GM23338 (cell line): ENCODE results near the gene DLL1. TPM values are rescaled to one million over a fixed set of nuclear protein-coding genes. Genes with fewer than 3 reads are reported as not detected.

Experiments used
- ATAC-seq: fragments of 200-7000 bp; cut with Tn5 transposase; 3 replicates; pipeline ENCODE4 v1.9.1; 2020
- DNase-seq: peaks from one replicate; pipeline ENCODE4 v3.0.0-alpha.2; 2015; ENCODE audit warnings: low spot score
- H2AFZ ChIP-seq: fragments of 200-600 bp; sonication (generic); 2 replicates; pipeline ENCODE4 v1.8.0; 2016; ENCODE audit warnings: antibody characterized with exemption, mild to moderate bottlenecking, moderate library complexity
- H3F3A ChIP-seq: fragments of 200-600 bp; sonication (generic); replicated peaks from 2 replicates; pipeline ENCODE4 v1.8.0; 2017; ENCODE audit warnings: antibody characterized with exemption, mixed run types, low read depth
- H3K27ac ChIP-seq: fragments of 200-600 bp; sonication (generic); 2 replicates; pipeline ENCODE4 v1.6.1; 2016; ENCODE audit warnings: low read depth
- H3K27me3 ChIP-seq: fragments of 200-600 bp; sonication (generic); 2 replicates; pipeline ENCODE4 v1.8.0; 2016; ENCODE audit warnings: mild to moderate bottlenecking, mixed run types, moderate library complexity; ENCODE audit not compliant: insufficient read depth
- H3K36me3 ChIP-seq: fragments of 200-600 bp; sonication (generic); 2 replicates; pipeline ENCODE4 v1.8.0; 2016; ENCODE audit warnings: mild to moderate bottlenecking; ENCODE audit not compliant: insufficient read depth
- H3K4me1 ChIP-seq: fragments of 200-600 bp; sonication (generic); 2 replicates; pipeline ENCODE4 v1.8.0; 2016; ENCODE audit warnings: mild to moderate bottlenecking, moderate library complexity; ENCODE audit not compliant: insufficient read depth
- H3K4me2 ChIP-seq: fragments of 200-600 bp; sonication (generic); 2 replicates; pipeline ENCODE4 v1.7.1; 2017; ENCODE audit warnings: mixed run types
- H3K4me3 ChIP-seq: fragments of 200-600 bp; sonication (generic); 2 replicates; pipeline ENCODE4 v1.6.1; 2016; ENCODE audit warnings: mixed run types
- H3K79me2 ChIP-seq: fragments of 200-600 bp; sonication (generic); replicated peaks from 2 replicates; pipeline ENCODE4 v1.8.0; 2017; ENCODE audit warnings: mild to moderate bottlenecking; ENCODE audit not compliant: insufficient read depth
- H3K9me2 ChIP-seq: fragments of 200-600 bp; sonication (generic); 2 replicates; pipeline ENCODE4 v1.8.0; 2017; ENCODE audit not compliant: insufficient read depth
- H4K20me1 ChIP-seq: fragments of 200-600 bp; sonication (generic); replicated peaks from 2 replicates; pipeline ENCODE4 v1.8.0; 2017; ENCODE audit warnings: mild to moderate bottlenecking; ENCODE audit not compliant: insufficient read depth
- H3K27ac Mint-ChIP-seq: 2 replicates; pipeline ENCODE4 v1.8.0; 2020; ENCODE audit warnings: inconsistent platforms, mild to moderate bottlenecking, moderate library complexity, mixed read lengths
- H3K27me3 Mint-ChIP-seq: 3 replicates; pipeline ENCODE4 v1.8.0; 2022; ENCODE audit warnings: low read depth, mild to moderate bottlenecking, moderate library complexity, mixed read lengths, inconsistent platforms; ENCODE audit not compliant: insufficient read depth, poor library complexity
- H3K36me3 Mint-ChIP-seq: 3 replicates; pipeline ENCODE4 v1.8.0; 2021; ENCODE audit warnings: low read depth, mild to moderate bottlenecking, inconsistent platforms, moderate library complexity, mixed read lengths
- H3K4me1 Mint-ChIP-seq: 3 replicates; pipeline ENCODE4 v1.8.0; 2020; ENCODE audit warnings: mild to moderate bottlenecking, inconsistent platforms, mixed read lengths
- H3K4me3 Mint-ChIP-seq: 3 replicates; pipeline ENCODE4 v1.8.0; 2021; ENCODE audit warnings: moderate library complexity, mild to moderate bottlenecking, inconsistent platforms, mixed read lengths
- H3K9me3 Mint-ChIP-seq: 3 replicates; pipeline ENCODE4 v1.8.0; 2020; ENCODE audit warnings: moderate library complexity, mild to moderate bottlenecking, inconsistent platforms, mixed read lengths
- CREB1 ChIP-seq: fragments of 250-450 bp; sonication (Bioruptor Pico); IDR thresholded peaks from 2 replicates; pipeline ENCODE4 v1.5.0; 2020; ENCODE audit warnings: low read depth, mild to moderate bottlenecking, moderate library complexity
- EZH2phosphoT487 ChIP-seq: fragments of 200-600 bp; sonication (generic); IDR thresholded peaks from one replicate; pipeline ENCODE4 v1.8.1; 2018; ENCODE audit warnings: antibody characterized with exemption; ENCODE audit not compliant: unreplicated experiment
- JUNB ChIP-seq: IDR thresholded peaks from one replicate; pipeline ENCODE4 v1.6.1; 2016; ENCODE audit warnings: antibody characterized with exemption; ENCODE audit not compliant: unreplicated experiment
- ZNF331 ChIP-seq: fragments of 250-450 bp; sonication (Bioruptor Pico); IDR thresholded peaks from 2 replicates; pipeline ENCODE4 v1.5.0; 2020; ENCODE audit warnings: low read depth, mild to moderate bottlenecking, moderate library complexity
- polyA plus RNA-seq: library from polyadenylated mRNA; unstranded; fragments of >200 nt; fragmentation: Nextera tagmentation; extraction: Ambion mirVana; gene quantifications from 2 replicates; pipeline ENCODE4 v1.2.1, GENCODE V29; 2016
- total RNA-seq: library from RNA; depleted of rRNA; stranded (reverse); fragments of >200 nt; shearing (Covaris generic); gene quantifications from 2 replicates; pipeline ENCODE4 v1.2.3, GENCODE V29; 2014
- TF ChIP-seq, protein P1 (sequence below), 2 experiments: fragments of 200-600 bp in 1 of 2; sonication (generic) in 1 of 2; conservative IDR thresholded peaks; 2 replicates each; pipeline versions ENCODE4 v1.5.1 to v1.6.1; 2016 to 2017; ENCODE audit warnings: antibody characterized with exemption in 2 of 2, low read depth in 2 of 2, mild to moderate bottlenecking in 2 of 2, moderate library complexity in 1 of 2
- TF ChIP-seq, protein P2 (sequence below): IDR thresholded peaks from 2 replicates; pipeline ENCODE4 v1.6.1; 2016; ENCODE audit warnings: antibody characterized with exemption
- TF ChIP-seq, protein P3 (sequence below): fragments of 250-450 bp; sonication (Bioruptor Pico); IDR thresholded peaks from 2 replicates; pipeline ENCODE4 v1.5.0; 2020; ENCODE audit warnings: mild to moderate bottlenecking, moderate library complexity

DLL1 gene
- total and polyA plus RNA-seq, 2 experiments from 2014 or later: 2.2 to 4.6 TPM

DNA sequence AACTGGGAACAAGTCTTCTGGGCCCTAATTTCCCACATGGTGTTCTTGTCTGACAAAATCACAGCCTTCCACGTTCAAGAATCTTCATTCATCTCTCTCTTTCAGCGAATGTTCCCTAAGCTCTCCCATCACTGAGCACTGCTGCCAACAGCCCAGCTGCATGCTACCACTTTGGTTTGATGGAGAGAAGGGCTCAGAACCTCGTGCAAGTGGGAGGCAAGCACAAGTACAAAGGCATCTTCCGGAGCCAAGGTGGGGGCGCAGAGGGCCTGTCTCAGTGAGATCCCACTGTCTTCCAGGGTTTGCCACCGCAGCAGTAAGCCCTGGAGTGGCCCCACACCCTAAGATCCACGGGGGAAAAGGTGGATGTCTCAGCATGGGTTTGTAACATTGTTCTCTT lies 17.2 kb downstream of the DLL1 start (continued):
- TF ChIP-seq, protein P1, sequence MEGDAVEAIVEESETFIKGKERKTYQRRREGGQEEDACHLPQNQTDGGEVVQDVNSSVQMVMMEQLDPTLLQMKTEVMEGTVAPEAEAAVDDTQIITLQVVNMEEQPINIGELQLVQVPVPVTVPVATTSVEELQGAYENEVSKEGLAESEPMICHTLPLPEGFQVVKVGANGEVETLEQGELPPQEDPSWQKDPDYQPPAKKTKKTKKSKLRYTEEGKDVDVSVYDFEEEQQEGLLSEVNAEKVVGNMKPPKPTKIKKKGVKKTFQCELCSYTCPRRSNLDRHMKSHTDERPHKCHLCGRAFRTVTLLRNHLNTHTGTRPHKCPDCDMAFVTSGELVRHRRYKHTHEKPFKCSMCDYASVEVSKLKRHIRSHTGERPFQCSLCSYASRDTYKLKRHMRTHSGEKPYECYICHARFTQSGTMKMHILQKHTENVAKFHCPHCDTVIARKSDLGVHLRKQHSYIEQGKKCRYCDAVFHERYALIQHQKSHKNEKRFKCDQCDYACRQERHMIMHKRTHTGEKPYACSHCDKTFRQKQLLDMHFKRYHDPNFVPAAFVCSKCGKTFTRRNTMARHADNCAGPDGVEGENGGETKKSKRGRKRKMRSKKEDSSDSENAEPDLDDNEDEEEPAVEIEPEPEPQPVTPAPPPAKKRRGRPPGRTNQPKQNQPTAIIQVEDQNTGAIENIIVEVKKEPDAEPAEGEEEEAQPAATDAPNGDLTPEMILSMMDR (conservative IDR thresholded peaks at IDR 0.05; ENCODE audit: low read depth in 2 of 2): no peak
- TF ChIP-seq, protein P2, sequence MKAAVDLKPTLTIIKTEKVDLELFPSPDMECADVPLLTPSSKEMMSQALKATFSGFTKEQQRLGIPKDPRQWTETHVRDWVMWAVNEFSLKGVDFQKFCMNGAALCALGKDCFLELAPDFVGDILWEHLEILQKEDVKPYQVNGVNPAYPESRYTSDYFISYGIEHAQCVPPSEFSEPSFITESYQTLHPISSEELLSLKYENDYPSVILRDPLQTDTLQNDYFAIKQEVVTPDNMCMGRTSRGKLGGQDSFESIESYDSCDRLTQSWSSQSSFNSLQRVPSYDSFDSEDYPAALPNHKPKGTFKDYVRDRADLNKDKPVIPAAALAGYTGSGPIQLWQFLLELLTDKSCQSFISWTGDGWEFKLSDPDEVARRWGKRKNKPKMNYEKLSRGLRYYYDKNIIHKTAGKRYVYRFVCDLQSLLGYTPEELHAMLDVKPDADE: no peak

DNA sequence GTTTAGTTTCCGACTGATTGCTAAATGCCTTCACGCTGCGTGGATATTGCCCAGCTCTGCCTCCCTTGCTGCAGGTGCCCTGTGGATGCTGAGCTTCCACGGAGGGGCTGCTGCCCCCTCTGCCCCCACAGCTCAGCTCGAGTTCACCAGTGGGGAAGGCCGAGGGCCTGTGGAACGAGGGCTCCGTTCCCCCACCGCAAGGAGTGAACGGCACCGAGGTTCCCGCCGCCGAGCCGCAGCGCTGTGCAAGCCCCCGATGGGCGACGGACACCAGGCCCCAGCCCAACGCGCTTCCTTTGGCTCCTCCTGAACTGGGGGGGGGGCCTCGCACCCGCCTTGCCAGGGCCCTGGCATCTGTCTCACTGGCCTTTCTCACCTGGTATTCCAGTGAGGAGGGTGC lies 17.7 kb downstream of the DLL1 start:
- H3K36me3 ChIP-seq: no peaks in the 10 kb centered on the region
- H3K4me3 ChIP-seq: no peak overlapping the region
- H3F3A ChIP-seq: no peaks in the 10 kb centered on the region
- no peaks in the 10 kb centered on the region for H3K27me3 ChIP-seq
- no peaks in the 10 kb centered on the region for H3K79me2 ChIP-seq
- H3K9me2 ChIP-seq: no peaks in the 10 kb centered on the region
- H4K20me1 ChIP-seq: no peaks in the 10 kb centered on the region
- Mint-ChIP-seq H3K27me3 (peaks cover 13% of the 10 kb centered on the region), H3K4me3 (no peak overlapping the region), H3K27ac (no peak overlapping the region), H3K36me3 (no peaks in the 10 kb centered on the region), H3K4me1 (peaks cover 17% of the 10 kb centered on the region), H3K9me3 (no peaks in the 10 kb centered on the region)
- H2AFZ ChIP-seq: no peak overlapping the region
- DNase-seq: no peak
- H3K4me2 ChIP-seq: no peak overlapping the region
- no peaks in the 10 kb centered on the region for H3K4me1 ChIP-seq
- no peak overlapping the region for H3K27ac ChIP-seq
- no peak for ATAC-seq
- TF ChIP-seq JUNB (no peak), CREB1 (CRISPR knock-in tag) (no peak), ZNF331 (CRISPR knock-in tag) (no peak), EZH2phosphoT487 (no peak)
- TF ChIP-seq, protein P3, sequence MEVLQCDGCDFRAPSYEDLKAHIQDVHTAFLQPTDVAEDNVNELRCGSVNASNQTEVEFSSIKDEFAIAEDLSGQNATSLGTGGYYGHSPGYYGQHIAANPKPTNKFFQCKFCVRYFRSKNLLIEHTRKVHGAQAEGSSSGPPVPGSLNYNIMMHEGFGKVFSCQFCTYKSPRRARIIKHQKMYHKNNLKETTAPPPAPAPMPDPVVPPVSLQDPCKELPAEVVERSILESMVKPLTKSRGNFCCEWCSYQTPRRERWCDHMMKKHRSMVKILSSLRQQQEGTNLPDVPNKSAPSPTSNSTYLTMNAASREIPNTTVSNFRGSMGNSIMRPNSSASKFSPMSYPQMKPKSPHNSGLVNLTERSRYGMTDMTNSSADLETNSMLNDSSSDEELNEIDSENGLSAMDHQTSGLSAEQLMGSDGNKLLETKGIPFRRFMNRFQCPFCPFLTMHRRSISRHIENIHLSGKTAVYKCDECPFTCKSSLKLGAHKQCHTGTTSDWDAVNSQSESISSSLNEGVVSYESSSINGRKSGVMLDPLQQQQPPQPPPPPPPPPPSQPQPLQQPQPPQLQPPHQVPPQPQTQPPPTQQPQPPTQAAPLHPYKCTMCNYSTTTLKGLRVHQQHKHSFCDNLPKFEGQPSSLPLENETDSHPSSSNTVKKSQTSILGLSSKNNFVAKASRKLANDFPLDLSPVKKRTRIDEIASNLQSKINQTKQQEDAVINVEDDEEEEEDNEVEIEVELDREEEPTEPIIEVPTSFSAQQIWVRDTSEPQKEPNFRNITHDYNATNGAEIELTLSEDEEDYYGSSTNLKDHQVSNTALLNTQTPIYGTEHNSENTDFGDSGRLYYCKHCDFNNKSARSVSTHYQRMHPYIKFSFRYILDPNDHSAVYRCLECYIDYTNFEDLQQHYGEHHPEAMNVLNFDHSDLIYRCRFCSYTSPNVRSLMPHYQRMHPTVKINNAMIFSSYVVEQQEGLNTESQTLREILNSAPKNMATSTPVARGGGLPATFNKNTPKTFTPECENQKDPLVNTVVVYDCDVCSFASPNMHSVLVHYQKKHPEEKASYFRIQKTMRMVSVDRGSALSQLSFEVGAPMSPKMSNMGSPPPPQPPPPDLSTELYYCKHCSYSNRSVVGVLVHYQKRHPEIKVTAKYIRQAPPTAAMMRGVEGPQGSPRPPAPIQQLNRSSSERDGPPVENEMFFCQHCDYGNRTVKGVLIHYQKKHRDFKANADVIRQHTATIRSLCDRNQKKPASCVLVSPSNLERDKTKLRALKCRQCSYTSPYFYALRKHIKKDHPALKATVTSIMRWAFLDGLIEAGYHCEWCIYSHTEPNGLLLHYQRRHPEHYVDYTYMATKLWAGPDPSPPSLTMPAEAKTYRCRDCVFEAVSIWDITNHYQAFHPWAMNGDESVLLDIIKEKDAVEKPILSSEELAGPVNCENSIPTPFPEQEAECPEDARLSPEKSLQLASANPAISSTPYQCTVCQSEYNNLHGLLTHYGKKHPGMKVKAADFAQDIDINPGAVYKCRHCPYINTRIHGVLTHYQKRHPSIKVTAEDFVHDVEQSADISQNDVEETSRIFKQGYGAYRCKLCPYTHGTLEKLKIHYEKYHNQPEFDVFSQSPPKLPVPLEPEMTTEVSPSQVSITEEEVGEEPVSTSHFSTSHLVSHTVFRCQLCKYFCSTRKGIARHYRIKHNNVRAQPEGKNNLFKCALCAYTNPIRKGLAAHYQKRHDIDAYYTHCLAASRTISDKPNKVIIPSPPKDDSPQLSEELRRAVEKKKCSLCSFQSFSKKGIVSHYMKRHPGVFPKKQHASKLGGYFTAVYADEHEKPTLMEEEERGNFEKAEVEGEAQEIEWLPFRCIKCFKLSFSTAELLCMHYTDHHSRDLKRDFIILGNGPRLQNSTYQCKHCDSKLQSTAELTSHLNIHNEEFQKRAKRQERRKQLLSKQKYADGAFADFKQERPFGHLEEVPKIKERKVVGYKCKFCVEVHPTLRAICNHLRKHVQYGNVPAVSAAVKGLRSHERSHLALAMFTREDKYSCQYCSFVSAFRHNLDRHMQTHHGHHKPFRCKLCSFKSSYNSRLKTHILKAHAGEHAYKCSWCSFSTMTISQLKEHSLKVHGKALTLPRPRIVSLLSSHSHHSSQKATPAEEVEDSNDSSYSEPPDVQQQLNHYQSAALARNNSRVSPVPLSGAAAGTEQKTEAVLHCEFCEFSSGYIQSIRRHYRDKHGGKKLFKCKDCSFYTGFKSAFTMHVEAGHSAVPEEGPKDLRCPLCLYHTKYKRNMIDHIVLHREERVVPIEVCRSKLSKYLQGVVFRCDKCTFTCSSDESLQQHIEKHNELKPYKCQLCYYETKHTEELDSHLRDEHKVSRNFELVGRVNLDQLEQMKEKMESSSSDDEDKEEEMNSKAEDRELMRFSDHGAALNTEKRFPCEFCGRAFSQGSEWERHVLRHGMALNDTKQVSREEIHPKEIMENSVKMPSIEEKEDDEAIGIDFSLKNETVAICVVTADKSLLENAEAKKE (CRISPR knock-in tag): no peak
